ENCODE results near the gene S100A1.

Gene S100A1

DNA sequence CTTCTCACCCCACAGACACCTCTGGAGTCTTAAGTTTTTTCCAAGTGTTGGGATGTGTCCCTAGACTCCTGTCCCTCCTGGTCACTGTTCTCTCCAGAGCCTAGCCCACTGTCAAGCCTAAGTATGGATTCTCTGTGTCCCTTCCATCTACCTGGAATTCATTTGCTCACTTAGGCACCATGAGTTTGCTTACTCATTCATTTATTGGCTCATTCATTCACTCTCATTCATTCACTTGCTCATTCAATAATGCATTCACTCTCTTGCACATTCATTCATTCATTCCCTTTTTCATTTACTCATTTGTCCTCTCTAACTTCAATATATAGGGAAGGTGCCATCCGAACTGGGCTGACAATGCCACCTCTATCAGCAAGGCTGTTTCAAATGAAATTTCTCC, 16.9 kb upstream of the S100A1 start:
- no peak for FAIRE-seq

- FAIRE-seq, result no peak
Measured at GRCh38 chr1:153612111-153612754, 16.0 kb upstream of the S100A1 start.

GRCh38 chr1:153612755-153613331, 15.4 kb upstream of the S100A1 start, which contains the start of gene S100A16:
S100A16 (minus strand) TSS chr1:153613137; CDS start chr1:153608151, 4,986 bp downstream.
- no peak for FAIRE-seq

- no peak for FAIRE-seq
Measured at GRCh38 chr1:153613406-153613805, 14.8 kb upstream of the S100A1 start.

DNA sequence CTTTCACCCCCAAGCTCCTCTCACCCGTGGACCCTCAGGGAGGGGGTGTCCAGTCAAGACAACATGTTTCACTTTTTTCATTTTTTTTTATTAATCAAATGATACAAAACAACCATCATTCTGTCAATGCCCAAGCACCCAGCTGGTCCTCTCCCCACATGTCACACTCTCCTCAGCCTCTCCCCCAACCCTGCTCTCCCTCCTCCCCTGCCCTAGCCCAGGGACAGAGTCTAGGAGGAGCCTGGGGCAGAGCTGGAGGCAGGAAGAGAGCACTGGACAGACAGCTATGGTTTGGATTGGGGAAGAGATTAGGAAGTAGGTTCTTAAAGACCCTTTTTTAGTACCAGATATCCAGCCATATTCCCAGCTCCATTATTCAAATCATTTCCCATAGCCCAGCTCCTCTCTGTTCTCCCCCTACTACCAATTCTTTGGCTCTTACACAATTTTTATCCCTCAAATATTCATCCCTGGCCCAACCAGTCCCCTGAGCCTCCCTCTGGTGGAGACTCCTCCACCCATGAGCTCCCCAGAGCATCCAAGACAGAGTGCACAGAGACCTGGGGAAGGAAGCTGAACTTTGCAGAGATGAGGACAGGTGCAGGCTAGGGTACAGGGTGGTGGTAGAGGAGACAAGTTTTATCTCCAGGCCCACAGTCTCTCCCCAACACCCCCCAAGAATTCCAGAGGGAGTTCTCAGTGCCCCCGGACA, 13.9 kb upstream of the S100A1 start:
- no peak for FAIRE-seq

DNA sequence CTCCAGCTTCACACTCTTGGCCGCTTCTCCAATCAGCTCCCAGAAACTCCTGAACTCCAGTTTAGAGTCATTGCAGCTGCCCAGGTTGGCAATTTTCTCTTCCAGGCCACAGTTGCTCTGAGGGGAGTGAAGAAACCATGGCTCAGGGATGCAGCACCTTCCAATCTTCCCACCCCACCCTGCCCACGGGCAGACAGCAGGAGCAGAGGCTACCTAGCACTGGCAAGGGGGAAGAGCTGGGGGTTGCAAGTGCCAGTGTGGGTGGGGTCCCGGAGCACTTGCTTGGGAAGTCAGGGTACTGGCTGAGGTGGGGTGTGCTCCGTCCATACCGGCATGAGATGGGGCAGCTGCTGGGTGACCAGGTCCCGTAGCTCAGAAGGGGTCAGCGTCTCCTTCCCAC, 13.3 kb upstream of the S100A1 start:
- FAIRE-seq, result no peak

DNA sequence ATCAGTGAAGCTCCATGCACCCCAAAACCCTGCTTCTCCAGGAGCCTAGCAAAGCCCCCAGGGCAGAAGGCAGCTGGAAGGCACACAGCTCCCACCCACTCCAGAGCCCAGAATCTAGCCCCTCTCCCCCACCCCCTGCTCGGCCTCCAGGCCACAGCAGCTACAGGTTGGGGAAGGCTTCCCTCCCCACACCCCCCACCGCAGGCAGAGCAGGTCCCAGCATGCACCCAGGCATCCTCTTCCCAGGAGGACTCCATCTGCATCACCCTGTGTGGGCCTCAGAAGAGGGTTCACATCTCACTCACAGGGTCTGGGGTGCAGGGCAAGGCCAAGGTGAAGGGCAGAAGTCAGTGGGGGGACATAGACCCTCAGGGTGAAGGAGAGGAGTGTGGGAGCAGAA, 12.8 kb upstream of the S100A1 start:
- FAIRE-seq, result no peak

- no peak for FAIRE-seq
Measured at GRCh38 chr1:153616144-153616916, 11.9 kb upstream of the S100A1 start, which contains the start of gene S100A14. S100A14 (minus strand) TSS chr1:153616325; CDS start chr1:153615858, 467 bp downstream.

DNA sequence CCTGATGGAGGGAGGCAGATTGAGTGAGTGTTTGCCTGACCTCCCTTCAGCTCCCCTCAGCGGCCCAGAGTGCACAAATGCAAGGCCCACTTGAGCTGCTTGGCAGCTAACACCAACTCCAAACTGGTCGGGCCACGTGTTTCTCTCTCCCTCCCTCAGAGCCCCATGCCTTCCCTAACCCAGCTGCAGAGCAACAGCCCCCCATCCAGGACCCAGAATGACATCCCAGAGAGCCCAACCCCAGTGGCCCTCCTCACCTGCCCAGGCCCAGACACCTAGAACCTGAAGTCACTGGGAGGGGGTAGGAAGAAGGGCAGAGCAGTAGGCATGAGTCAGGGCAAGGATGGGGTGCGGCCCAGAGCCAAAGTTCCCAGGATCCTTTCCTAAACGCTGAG, 11.3 kb upstream of the S100A1 start:
- no peak for FAIRE-seq

GRCh38 chr1:153617663-153618062, 10.6 kb upstream of the S100A1 start:
- no peak for FAIRE-seq

GRCh38 chr1:153619171-153619570, 9.1 kb upstream of the S100A1 start:
- FAIRE-seq, result no peak

DNA sequence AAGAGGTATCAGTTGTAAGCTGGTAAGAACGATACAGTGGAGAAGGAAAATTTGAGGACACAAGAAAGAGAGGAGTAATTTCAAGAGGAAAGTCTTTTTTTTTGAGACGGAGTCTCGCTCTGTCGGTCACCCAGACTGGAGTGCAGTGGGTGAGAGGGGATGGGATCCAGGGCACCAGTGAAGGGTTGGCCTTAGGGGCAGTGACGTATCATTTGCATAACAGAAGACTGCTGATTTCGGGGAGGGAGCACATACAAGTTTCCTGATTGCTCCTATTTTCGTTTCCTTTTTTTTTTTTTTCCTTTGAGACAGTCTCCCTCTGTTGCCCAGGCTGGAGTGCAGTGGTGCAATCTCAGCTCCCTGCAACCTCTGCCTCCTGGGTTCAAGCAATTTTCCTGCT, 5.1 kb upstream of the S100A1 start:
- FAIRE-seq, result no peak

GRCh38 chr1:153624965-153625611, 3.1 kb upstream of the S100A1 start:
- FAIRE-seq, result no peak

GRCh38 chr1:153626477-153626903, 1.7 kb upstream of the S100A1 start:
- no peak for FAIRE-seq

DNA sequence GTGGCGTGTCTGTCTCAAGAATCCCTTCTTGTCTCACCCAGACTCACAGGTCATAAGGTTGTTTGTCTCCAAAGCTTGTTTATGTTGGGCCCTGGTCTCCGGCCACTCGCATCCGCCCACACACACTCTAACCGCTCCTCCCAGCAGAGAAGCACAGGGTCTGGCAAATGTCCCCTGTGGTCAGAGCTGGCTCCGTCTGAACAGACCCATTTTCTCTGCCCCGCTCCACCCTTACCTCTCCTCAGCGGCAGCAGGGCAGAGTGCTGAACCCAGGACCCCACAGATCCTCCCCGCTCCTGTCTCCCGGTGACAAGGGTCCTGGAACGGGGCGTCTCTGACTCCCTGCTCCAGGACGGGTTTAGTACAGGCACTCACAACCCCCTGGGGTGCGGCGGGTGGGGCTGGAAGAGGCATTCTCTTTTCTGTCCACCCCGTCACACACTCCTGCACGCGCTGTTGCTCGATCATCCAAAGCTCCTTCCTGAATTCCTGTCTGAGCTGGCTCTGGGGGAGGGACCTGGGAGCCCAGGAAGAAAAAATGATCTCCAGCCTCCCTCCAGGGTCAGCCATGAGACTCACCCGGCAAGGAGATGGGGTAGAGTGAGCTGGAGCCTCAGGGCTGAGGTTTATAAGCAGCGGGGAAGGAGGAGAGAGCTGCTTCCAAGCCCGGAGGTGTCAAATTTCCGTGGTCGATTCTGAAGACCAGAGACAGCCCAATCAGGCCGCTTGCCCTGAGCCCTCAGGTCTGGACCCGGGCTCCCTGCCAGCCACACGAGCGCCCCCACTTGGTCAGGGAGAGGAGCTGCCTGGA, 1.1 kb upstream of the S100A1 start, which contains the start of gene S100A13:
TSS of gene S100A13 (minus strand) at position 602 of the 811 bp plus-strand sequence. CDS start 1,033 bp downstream, outside the sequence.
- FAIRE-seq, result peak; percentile 84

DNA sequence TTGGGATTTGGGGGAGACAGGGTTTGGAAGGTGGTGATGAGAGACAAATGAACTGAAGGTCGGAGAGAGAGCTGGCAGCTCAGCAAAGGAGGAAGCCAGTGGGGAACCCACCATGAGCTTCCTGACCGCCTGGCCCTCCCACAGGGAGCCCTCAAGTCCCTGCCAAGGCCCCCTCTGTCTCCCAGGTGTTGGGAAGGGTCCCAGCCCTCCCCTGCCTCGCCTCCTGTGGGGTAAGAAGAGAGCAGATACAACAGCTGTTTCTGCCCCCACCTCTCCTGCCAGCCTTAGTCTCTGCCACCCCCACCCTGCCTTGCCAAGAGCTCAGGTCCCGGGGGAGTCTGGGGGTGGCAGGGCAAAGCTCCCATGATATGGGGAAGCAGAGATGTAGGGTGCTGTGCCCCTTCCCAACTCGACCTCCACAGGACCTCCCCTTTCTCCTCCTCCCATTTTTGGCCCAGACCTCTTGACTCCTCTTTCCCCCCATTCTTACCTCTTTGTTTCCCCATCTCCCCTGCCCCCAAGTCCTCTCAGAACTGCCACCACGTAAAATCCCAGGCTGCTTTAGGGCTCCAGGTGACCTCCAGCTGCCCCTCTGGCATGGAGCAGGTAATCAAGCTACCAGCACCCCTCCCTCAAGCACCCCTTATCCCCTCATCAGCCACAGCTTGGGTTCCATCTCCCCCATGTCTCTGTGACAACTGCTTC, 556 bp downstream of the S100A1 start:
- no peak for FAIRE-seq

DNA sequence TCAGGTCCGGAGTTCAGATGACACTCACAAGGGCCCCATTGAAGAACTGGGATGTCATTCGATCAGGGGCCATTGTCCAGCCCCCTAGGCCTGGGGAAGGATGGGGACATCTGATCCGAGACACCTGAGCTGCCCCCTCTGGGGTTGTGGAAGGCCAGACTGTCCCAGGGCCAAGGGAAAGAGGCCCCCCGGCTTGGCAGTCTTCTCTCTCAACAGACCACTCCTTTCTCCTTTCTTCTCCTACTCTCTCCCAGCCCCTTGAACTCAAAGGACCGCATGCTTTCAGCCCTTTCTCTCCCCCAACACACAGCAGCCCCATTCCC, 1.1 kb downstream of the S100A1 start:
- no peak for FAIRE-seq

DNA sequence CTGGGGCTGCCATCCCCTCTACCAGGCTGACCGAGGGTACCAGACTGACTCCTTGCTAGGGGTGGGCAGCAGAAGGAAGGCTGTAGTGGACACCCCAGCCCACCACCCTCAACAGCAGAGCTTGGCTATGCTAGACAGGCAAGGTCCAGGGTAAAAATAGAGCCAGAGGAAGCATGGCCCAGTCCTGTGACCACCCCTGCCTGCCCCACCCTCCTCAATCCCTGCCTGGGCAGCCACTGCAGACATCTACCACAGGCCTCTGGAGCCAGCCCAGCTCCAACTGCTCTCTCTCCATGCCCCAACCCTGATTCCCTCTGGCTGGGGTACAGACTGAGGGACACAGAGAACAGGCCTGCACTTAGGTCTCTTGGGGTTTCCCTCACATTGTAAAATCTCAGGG, 1.7 kb downstream of the S100A1 start:
- no peak for FAIRE-seq

- FAIRE-seq, result no peak
Measured at GRCh38 chr1:153630384-153630783, 2.1 kb downstream of the S100A1 start.

GRCh38 chr1:153631047-153632022, 3.1 kb downstream of the S100A1 start:
- no peak for FAIRE-seq

All from A204.1 (cell line).